NCI-H774 (cell line): ENCODE results near the gene ST8SIA6.

Experiments
- DNase-seq: peaks from one replicate; lab custom pipeline; 2025; lab: John Stamatoyannopoulos, UW

ST8SIA6 gene

DNA sequence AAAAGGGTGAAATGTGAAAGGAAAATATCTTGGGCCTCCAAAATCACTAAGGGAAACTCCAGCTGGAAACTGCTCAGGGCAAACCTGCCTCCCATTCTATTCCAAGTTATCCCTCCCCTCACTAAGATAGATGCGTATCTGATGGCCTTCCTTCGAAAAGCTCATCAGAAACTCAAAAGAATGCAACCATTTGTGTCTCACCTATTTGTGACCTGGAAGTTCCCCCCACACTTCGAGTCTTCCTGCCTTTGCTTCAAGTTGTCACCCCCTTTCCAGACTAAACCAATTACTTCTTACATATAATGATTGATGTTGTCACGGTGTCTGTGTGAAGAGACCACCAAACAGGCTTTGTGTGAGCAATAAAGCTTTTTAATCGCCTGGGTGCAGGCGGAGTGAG, 69.3 kb downstream of the ST8SIA6 start:
- no peak for DNase-seq

DNA sequence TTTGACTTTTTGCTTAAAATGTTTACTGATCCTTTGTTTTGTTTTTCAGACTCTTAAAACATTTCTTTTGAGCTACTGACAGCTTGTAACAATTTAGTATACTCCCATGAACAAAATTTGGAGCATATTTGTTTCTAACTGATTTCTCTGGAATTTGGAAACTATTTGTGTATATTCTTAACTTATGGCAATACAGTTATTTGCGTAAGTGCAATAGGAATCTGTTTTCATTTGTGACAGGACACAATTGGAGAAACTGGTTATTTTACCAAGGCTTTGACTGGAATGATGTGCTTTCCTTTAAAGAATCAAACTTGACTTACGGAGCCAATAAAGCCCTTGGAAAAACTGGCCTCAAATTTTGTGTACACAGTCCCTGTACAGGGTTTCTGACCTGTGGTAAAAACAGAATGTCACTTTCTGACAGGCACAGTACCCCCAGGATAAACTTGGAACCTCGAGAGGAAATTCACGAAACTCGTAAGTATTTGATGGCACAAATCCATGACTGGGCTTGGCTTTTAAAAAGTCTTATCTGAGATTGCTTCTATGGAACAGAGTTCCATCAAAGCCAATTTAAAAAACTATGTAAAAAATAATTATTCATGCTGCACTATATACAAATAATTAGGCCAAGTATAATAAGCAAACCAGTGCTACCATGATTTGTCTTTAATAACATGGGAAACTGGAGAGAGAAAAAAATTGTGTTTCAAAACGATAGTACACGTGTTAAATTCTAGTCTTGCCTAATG, 70.4 kb downstream of the ST8SIA6 start:
- no peak for DNase-seq

DNA sequence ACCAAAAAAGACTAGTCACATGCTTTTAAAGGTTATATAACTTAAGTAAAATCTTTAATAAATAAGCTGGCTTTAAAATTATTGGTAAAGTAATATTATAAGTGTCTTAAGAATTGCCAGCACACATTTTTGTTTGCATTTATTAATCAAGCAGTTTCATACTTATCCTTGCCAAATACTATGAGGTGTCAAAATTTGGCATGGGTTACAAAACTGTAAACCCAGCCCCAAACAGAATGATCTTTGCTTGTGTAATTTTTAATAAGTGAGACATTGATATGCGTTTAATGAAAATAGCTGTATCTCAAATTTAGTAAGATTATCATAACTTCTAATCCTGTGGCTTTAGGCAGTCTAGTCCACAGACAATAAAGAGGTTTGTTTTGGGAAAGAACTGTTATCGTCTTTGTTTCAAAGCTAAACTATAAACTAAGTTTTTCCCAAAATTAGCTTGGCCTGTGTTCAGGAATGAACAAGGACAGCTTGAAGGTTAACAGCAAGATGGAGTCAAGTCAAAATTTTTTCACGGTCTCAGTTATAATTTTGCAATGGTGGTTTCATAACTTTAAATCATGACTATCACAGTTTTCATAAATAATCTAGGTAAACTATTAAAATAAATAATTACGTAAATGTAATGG, 72.8 kb downstream of the ST8SIA6 start:
- no peak for DNase-seq

DNA sequence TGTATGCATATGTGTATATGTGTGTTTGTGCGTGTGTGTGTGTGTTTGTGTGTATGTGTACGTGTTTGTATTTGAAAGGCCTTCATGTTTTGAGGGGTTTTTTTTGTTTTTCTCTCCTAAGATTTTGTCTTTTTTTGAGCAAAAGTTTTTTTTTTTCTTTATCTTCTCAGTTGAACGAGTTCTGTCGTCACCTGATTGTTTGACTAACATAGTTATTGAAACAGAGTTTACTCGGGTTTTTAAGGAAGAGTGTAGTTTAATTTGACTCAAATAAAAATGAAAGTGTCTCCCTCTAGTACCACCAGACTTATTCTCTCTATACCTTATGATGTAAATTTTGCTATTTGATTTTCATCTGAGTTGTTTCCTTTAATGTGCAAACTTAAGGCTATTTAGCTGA, 73.5 kb downstream of the ST8SIA6 start:
- DNase-seq: no peak

DNA sequence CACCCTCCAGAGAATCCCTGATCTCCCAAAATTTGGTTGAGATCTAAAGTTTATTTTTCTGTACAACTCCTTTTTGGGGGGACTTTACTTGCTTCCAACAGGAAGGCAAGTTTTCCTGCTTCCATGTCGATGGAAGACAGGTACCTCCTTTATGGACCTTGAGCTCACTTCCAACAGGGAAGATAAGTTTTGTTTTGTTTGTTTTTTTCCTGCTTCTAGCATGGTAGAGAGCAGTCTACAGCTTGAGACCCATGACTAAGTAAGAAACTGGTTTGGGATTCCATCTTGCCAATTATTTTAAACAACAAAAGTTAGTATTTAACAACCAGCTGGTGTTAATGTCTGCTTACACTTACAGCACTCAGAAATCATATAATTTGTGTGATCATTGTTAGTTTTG, 74.4 kb downstream of the ST8SIA6 start:
- no peak for DNase-seq

DNA sequence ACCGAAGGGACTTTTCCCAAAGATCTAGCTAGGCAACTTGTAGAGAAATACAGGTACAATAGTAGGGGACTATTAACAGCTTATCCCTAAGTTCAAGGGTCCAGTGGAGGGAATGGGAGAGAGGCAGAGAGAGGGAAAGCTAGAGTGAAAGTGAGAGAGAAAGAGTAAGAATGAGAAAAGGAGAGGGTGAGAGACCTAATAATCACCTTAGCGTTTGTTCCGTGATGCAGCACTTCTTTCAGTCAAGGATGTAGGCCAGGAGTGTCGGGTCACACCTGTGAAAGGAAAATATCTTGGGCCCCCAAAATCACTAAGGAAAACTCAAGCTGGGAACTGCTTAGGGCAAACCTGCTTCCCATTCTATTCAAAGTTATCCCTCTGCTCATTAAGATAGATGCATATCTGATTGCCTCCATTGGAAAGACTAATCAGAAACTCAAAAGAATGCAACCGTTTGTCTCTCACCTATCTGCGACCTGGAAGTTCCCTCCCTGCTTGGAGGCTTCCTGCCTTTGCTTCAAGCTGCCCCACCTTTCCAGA, 75.2 kb downstream of the ST8SIA6 start:
- DNase-seq: no peak

DNA sequence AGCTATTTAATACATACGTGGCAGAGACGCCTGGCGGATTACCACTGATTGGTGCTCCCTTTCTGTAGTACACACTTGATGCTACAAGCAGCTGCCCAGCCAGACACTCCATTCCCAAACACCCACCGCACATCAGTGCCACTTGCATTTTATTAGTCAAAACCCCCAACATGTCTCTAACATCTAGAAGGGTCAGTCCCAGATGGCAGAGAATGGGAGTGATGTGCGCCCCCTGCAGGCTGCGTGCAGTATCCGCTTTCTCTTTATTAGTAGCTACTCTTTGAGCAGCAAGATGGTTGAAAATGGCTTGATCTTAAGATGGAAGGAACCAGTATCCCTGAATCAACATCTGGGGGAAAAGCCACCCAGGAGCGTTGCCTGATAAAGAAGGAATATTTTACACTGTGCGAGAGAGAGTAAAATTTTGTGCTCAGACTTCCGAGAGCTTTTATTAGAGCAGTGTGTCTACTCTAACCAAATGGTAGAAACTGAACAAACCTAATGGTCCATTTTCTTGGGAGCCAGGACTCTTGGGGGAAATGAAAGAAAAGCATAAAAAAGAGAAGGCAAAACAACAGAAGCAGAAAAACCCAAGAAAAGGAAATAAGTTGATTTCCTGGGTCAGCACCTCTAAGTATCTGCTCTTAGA, 78.3 kb downstream of the ST8SIA6 start:
- no peak for DNase-seq

DNA sequence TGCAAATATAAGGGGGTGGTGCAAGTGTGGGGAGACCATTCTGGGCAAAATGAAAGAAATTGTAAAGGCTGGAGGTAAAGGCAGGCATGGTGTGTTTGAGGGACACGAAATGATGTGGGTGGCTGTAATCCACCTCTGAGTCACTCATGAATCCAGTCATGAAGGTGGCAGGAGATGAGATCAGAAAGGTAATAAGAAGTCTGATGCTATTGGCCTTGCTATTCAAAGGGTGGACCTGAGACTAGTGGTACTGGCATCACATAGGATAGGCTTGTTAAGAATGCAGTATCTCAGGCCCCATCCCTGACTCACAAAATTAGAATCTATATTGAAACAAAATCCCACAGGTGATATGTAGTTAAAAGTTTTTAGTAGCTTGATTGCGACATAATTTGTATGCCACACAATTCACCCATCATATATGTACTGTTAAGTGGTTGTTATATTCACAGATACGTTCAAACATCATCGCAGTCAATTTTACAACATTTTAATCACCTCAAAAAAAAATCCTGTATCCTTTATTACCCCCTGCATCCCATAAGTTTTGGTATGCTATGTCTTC, 85.6 kb downstream of the ST8SIA6 start:
- DNase-seq: no peak

DNA sequence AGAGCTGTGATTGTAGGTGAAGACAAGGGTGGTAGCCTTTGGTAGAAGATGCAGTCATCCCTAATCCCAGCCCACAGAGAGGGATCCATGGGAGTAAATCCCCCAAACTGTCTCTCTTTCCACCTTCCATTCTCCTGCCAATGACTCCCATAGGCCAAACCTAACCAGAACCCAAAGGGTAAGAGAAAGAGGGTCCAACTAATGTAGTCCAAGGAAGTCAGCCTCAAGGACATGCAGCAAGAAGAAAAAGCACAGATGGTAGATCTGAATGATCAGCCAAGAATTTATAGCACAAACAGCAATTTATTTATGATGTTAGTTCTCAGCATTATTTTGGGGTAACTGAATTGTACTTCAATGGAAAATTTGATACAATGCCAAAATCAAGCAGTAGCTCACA, 87.7 kb downstream of the ST8SIA6 start:
- no peak for DNase-seq

DNA sequence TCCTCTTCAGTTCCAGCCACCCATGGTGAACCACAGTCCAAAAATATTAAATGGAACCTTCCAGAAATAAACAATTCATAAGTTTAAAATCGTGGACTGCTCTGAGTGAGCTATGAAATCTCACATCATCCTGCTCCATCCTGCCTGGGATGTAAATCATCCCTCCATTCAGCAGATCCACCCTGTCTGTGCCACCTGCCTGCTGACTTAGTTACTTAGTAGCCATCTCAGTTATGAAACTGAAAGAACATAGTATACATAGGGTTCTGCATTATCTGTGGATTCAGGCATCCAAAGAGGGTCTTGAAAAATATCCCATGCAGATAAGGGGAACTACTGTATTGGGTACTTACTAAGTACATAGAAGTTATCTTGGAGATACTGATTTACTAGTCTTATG, 89.0 kb downstream of the ST8SIA6 start:
- no peak for DNase-seq

DNA sequence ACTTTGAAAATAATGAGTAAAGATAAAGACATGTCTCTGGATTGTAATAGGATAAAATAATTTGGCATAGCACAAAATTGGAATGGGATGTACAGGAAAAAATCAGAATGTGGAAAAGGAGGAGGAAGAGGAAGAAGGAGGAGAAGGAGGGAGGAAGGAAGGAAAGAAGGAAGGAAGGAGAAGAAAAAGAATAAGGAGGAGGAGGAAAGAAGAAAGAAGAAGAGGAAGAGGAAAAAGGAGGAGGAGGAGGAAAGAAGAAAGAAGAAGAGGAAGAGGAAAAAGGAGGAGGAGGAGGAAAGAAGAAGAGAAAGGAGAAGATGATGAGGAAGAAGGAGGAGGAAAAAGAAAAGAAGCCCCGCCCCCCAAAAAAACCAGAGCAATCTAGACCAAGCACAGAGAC, 95.9 kb downstream of the ST8SIA6 start:
- no peak for DNase-seq

DNA sequence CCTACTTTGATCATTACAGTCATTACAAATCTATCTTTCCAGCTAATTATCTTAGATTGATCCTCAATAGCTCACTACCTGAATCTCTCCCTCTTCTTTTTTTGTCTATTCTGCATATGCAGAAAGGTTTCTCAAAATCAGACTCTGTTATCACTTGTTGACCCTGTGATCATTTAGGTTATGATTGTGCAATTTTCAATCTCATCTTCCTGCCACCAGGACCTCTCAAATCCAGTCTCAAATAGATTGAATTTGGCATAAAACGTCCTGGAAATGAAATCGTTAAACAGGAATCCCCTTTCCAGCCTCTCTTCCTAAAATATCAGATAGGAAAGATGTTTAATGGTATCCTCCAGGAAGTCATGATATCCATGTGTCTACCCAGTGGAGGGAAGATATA, 96.6 kb downstream of the ST8SIA6 start:
- no peak for DNase-seq

DNA sequence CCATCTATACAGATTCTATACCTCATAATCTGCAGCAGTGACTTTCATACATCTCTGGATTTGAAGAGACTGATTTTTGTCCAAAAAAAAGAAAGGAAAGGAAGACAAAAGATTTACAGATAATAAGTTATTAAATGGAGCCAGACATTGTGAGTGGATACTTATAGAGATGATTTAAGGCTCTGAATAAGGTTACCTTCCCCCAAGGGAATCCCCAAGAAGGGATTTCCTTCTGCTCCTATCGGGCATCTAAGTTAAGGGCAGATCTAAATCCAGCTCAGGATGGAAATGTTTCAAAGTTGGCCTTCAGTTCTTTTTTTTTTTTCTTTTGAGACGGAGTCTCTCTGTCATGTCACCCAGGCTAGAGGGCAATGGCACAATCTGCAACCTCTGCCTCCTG, 97.6 kb downstream of the ST8SIA6 start:
- DNase-seq: no peak

DNA sequence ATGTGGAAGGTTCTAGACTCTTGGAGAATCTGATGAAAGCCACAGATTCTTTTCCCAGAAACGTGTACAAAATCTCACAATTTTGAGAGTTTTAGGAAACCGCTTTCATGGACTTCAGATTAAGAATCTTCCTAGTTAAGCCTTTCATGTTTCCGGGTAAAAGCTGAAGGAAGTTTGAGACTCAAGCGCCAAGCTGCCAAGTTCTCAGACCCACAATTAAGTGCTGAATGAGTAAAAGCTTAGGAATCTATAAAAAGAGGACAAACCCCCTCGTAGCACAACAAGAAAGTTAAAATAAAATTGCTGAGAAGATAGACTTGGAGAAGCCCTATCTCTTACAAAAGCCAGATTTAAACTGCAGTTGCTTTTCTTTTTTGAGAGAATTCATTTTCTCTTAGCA, 99.6 kb downstream of the ST8SIA6 start:
- no peak for DNase-seq

DNA sequence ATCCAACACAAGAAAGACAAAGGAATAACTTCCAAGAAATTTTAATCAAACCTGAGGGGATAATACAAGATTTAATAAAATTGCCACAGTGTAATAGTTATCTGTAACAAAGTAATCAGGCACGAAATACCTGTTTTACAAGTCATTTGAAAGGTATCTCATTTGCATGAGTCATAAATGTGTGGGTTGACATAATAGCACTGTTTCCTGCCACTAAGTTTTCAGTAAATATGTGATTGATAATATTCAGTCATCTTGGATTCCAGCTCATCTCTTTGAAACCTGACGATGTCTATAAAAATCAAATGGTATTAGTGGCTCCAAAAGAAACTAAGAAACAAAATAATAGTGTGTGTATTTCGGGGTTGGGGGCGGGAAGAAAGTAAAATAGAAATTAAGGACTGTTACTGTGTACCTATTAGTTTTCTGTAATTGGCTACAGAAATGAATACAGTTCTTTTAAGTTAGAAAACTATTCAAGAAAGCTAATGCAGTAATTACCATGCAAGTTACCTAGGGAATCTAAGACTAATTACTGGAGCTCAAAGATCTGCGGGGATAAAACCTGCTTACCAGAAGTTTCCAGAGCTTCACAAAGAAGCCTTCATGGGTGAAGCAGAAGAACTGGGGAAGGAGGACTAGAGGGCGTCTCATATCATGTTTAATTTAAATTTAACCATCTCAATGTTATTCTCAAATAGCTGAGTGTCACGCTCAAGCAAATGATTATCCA, 100.7 kb downstream of the ST8SIA6 start:
- DNase-seq: no peak

DNA sequence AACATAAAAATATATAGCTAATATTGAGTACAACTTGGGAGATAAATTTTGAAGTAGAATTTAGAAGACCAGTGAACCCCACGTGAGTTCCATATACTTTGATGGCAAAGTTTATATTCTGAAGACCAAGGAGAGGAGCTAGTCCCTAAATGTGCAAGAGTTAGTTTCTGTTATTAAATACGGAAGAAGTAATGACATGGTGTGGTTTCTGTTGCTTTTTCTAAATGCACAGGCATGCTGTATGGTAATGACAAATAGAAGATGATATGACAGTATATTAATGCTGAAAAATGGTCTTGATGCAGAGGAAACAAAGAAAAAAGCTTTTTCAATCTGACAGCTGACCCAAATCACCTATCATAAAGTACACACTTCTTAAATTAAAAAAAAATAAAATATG, 101.8 kb downstream of the ST8SIA6 start:
- no peak for DNase-seq

DNA sequence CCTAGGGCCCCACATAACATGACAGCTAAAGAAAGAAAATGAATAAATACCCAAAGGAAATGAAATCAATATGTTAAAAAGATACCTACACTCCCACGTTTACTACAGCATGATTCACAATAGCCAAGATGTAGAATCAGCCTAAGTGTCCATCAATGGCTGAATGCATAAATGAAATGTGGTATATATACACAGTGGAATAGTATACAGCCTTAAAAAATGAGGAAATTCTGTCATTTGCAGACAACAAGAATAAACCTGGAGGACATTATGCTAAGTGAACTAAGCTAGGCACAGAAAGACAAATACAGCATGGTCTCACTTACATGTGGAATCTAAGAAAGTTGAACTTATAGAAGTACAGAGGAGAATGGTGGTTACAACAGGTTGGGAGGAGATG, 102.9 kb downstream of the ST8SIA6 start:
- DNase-seq: no peak

DNA sequence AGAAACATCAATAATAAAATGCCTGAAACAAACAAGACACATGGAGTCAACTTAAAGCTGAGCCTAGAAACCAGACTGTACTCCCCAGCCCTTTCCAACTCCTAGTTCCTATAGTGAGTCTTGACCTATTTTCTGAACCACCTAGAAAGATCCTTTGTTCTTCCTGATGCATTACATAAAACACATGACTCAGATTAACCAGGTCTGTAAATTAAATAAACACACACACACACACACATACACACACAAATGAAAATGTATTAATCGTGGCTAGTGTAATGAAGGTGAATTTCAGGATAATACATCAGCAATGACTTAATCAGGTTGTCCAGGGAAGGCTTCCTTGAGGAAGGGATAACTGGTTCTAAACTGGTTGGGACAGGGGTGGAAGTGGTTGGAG, 104.7 kb downstream of the ST8SIA6 start:
- DNase-seq: no peak

DNA sequence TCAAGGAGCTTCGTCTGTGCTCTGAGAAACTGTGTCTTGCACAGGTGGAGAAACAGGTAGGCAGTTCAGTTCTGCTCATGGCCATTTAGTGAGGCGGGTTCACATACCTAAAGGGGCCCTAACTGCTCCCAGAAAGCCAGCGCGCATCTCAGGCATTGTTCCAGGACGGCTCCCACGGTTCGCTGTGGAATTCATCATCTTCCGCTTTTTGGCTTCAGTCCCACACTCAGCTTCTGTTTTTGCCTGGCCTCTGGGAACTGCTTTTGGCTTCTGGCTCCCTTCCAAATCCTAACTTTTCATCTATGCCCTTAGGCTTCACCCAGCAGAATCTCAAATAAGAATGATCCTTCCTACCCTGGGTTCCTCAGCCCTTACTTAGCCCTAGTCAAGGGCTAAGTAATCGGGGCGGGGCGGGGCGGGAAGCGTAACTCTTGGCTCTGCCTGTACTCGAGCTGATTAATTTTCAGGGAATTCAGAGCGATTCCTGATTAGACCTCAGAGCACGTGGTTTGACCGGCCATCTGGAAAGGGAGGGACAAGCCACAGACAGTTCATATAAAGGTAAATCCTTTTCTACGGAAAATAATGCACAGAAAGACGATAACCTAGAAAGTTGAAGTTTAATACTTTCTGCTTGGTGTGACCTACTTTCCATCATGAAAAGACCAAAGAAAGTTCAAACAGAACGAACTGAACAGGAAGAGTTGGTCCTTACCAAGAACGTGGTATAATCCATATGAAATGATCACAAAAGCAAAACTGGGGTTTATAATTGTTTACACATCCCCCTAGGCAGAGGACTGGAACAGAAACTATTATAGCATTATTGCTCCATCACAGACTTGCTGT, 105.7 kb downstream of the ST8SIA6 start:
- DNase-seq: no peak

DNA sequence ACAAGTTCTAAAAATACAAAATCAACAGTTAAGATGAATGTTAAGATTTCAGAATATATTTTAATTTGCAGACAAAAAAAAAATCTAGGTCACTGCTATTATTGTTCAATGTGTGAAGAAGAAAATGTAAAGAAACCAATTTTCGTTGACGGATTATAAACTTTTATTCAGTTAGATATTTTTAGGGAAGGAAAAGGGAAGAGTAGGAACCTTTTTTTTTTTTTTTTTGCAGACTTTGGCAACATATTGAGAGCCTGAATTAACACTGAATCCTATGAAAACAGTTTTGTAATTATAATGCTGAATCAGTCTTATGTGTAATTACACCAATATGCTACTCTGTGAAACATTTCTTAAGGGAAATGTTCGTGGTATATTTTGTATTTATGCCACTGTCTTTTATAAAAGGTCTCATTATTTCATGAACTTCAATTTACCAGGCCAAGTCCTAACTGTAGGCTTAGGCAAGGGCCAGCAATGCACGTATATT, 106.3 kb downstream of the ST8SIA6 start:
- DNase-seq: no peak

DNA sequence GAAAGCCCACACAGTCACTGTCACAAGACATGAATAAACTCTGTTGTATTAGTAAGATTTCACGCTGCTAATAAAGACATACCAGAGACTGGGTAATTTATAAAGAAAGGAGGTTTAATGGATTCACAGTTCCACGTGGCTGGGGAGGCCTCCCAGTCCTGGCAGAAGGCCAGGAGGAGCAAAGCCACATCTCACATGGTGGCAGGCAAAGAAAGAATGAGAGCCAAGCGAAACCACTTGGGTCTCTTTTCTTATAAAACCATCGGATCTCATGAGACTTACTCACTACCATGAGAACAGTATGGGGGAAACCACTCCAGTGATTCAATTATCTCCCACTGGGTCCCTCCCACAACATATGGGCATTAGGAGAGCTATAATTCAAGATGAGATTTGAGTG, 110.2 kb downstream of the ST8SIA6 start:
- no peak for DNase-seq
